Right atrium auricular region (tissue), 2 donors: ENCODE data around the gene GRIFIN. TPM values are rescaled to one million over a fixed set of nuclear protein-coding genes. Genes with fewer than 3 reads are reported as not detected.
A peak's percentile ranks its signal among the peaks of the same experiment; 100 is the strongest.

Source experiments
- DNase-seq: peaks from one replicate; pipeline ENCODE4 v3.0.0-alpha.2; 2019; ENCODE audit warnings: low spot score
- H3K27ac ChIP-seq, 2 donors: fragments of 200-600 bp; sonication (generic); 1 replicate in 1 of 2; 2 replicates in 1 of 2; pipeline ENCODE4 v1.5.1; 2016 to 2019
- H3K27me3 ChIP-seq, 2 donors: fragments of 200-600 bp; sonication (generic); one replicate each; pipeline versions ENCODE4 v1.5.1 to v1.6.0; 2017 to 2019
- H3K36me3 ChIP-seq: fragments of 200-600 bp; sonication (generic); one replicate; pipeline ENCODE4 v1.5.1; 2016
- H3K4me1 ChIP-seq, 2 donors: fragments of 200-600 bp; sonication (generic); one replicate each; pipeline versions ENCODE4 v1.5.1 to v1.6.0; 2017 to 2019
- H3K4me3 ChIP-seq, 2 donors: fragments of 200-600 bp; sonication (generic); 1 replicate in 1 of 2; 2 replicates in 1 of 2; pipeline ENCODE4 v1.5.1; 2017 to 2019; ENCODE audit warnings: mild to moderate bottlenecking in 1 of 2, moderate library complexity in 1 of 2
- H3K9me3 ChIP-seq, 2 donors: fragments of 200-600 bp; sonication (generic); one replicate each; pipeline ENCODE4 v1.5.1; 2019
- total RNA-seq, 2 donors: library from RNA; depleted of rRNA; stranded (reverse); fragments of >200 nt; gene quantifications; one replicate each; pipeline ENCODE4 v1.1.0, GENCODE V29; 2016
- TF ChIP-seq, protein P1 (sequence below), 2 donors: fragments of 200-600 bp; sonication (generic); IDR thresholded peaks; one replicate each; pipeline ENCODE4 v1.5.1; 2019; ENCODE audit warnings: antibody characterized with exemption in 2 of 2

GRIFIN gene
- total RNA-seq, 2 donors from 2014 or later = not detected

DNA sequence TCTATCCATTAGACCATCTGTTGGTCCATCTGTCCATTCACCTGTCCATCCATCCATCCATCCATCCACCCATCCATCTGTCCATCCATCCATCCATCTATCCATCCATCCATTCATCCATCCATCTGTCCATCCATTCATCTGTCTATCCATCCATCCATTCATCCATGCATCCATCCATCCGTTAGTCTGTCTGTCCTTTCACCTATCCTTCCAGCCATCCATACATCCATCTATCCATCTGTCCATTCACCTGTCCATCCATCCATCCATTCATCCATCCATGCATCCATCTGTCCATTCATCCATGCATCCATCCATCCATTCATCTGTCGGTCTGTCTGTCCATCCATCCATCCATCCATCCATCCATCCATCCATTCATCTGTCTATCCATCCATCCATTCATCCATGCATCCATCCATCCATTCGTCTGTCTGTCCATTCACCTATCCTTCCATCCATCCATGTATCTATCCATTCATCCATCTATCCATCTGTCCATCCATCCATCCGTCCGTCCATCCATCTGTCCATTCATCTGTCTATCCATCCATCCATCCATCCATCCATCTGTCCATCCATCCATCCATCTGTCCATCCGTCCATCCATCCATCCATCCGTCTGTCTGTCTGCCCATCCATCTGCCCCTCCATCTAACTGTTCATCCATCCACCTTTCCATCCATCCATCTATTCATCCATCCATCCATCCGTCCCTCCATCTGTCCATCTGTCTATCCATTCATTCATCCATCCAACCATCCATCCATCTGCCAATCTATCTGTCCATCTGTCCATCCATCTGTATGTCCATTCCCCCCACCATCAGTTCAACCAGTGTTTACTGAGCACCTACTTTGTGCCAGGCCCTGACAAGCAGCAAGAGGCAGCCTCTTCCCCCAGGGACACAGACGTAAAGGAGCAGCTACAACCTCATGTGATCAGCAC is 38.5 kb upstream of the GRIFIN start:
- H3K27me3 ChIP-seq = no peaks in the 10 kb centered on the region
- H3K4me3 ChIP-seq = no peak overlapping the region
- H3K9me3 ChIP-seq = no peaks in the 10 kb centered on the region
- TF ChIP-seq, protein P1, sequence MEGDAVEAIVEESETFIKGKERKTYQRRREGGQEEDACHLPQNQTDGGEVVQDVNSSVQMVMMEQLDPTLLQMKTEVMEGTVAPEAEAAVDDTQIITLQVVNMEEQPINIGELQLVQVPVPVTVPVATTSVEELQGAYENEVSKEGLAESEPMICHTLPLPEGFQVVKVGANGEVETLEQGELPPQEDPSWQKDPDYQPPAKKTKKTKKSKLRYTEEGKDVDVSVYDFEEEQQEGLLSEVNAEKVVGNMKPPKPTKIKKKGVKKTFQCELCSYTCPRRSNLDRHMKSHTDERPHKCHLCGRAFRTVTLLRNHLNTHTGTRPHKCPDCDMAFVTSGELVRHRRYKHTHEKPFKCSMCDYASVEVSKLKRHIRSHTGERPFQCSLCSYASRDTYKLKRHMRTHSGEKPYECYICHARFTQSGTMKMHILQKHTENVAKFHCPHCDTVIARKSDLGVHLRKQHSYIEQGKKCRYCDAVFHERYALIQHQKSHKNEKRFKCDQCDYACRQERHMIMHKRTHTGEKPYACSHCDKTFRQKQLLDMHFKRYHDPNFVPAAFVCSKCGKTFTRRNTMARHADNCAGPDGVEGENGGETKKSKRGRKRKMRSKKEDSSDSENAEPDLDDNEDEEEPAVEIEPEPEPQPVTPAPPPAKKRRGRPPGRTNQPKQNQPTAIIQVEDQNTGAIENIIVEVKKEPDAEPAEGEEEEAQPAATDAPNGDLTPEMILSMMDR (IDR thresholded peaks at IDR 0.05) = no peak
- peaks cover 0 to 44% of the 10 kb centered on the region in 2 donors for H3K4me1 ChIP-seq
- DNase-seq = no peak
- H3K36me3 ChIP-seq = no peaks in the 10 kb centered on the region
- H3K27ac ChIP-seq = no peak overlapping the region

DNA sequence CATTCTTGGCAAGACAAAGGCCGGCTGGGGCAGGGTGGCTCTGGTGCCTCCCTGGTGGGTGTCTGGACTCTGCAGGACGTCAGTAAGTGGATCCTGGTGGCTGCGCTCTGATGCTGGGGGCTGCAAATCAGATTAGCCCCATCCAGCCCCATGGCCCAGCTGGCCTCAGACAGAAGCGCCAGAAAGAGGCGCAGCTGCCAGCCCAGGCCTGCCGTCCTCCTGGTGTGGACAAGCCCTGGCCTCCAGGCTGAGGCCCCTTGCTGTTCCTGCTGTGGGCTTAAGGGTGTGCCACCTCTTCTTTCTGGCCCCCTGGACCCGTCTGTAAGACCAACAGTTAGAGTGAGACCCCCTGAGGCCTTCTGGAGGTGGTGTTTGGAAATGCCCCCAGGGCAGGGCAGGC is 37.5 kb upstream of the GRIFIN start:
- Histone ChIP-seq H3K27ac (no peak overlapping the region), H3K4me3 (no peak overlapping the region), H3K9me3 (no peaks in the 10 kb centered on the region), H3K36me3 (no peaks in the 10 kb centered on the region), H3K27me3 (no peaks in the 10 kb centered on the region), H3K4me1 (peaks cover 0 to 48% of the 10 kb centered on the region in 2 donors)
- no peak for DNase-seq
- TF ChIP-seq, protein P1 (IDR thresholded peaks at IDR 0.05) = no peak

DNA sequence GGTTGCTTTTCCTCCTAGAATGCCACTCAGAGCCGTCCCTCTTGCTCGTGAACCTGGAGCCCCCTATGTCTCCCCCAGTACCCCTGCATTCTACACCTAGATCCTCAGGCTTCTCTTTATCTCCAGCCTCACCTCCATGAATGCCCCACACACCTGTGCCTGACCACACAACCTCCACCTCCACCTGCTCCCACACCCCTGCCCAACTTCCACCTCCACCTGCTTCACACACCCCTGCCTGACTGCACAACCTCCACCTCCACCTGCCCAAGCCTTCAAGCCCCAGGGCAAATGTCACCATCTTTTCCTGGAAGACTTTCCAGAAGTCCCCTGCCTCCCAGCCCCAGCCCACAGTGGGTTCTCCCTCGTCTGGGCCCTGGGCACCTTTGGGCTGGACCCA is 36.5 kb upstream of the GRIFIN start:
- DNase-seq = no peak
- H3K36me3 ChIP-seq = no peaks in the 10 kb centered on the region
- H3K4me3 ChIP-seq = no peak overlapping the region
- H3K4me1 ChIP-seq = peaks cover 0 to 48% of the 10 kb centered on the region in 2 donors
- H3K27ac ChIP-seq = no peak overlapping the region
- TF ChIP-seq, protein P1 (IDR thresholded peaks at IDR 0.05) = no peak
- H3K9me3 ChIP-seq = no peaks in the 10 kb centered on the region
- no peaks in the 10 kb centered on the region for H3K27me3 ChIP-seq

DNA sequence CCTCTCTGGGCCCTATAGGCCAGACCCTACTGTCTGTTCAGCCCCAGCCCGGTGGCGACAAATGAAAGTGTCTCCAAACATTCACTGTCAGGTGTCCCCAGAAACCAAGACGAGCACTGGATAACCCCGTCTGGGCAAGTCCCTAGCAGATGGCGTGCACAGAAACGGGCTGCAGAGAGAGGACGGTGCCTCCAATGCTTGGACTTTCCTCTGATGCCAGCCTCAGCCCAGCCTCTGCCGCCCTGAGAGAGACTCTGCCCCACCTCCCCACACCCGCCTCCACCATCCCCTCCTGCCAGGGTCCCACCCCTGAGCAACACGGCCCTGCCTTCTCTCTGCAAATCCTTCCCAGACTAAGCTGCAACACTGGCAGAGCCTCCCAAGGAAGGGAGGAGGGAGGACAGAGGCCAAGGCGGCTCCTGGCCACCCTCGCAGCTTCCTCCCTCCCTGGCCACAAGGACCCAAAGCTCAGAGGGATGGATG is 36.0 kb upstream of the GRIFIN start:
- Histone ChIP-seq H3K4me3 (no peak overlapping the region), H3K9me3 (no peaks in the 10 kb centered on the region), H3K27ac (no peak overlapping the region), H3K27me3 (no peaks in the 10 kb centered on the region), H3K36me3 (no peaks in the 10 kb centered on the region), H3K4me1 (peaks cover 0 to 51% of the 10 kb centered on the region in 2 donors)
- TF ChIP-seq, protein P1 (IDR thresholded peaks at IDR 0.05) = no peak
- DNase-seq = no peak

DNA sequence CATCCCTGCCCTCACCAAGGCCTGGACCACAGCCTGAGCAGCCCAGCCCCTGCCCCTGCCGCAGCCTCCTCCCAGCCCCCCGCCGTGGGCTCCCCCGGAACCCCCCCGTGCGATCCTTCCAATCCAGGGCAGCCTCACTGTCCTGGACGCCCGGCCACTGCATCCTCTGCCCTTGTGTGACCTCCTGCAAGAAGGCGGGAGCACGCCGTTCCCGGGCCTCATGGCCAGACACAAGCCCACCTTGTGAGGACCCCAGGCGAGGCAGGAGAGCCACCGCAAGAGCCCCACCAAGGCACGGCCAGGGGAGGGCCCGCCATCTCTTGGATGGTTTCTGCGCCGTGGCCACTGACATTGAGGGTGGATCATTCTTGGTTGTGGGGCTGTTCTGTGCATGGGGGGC is 35.6 kb upstream of the GRIFIN start:
- no peak for DNase-seq
- H3K27ac ChIP-seq = peak overlapping the region in 1 of 2 donors; percentile 23
- H3K36me3 ChIP-seq = no peaks in the 10 kb centered on the region
- no peaks in the 10 kb centered on the region for H3K27me3 ChIP-seq
- H3K4me1 ChIP-seq = peaks cover 0 to 51% of the 10 kb centered on the region in 2 donors
- peak overlapping the region in 1 of 2 donors; percentile 13 for H3K4me3 ChIP-seq
- TF ChIP-seq, protein P1 (IDR thresholded peaks at IDR 0.05) = no peak
- H3K9me3 ChIP-seq = no peaks in the 10 kb centered on the region
